HEK293T (cell line): Measurements from ENCODE around the gene PTPRE.

Experiments
- ARNT ChIP-seq: fragments of 450-650 bp; IDR thresholded peaks from 2 replicates; pipeline ENCODE4 v1.6.1; 2017; ENCODE audit warnings: mild to moderate bottlenecking
- BHLHE40 ChIP-seq: fragments of 450-650 bp; IDR thresholded peaks from 2 replicates; pipeline ENCODE4 v1.6.1; 2016; ENCODE audit warnings: mild to moderate bottlenecking, moderate library complexity, borderline replicate concordance
- CTBP1 ChIP-seq: fragments of 450-650 bp; IDR thresholded peaks from 2 replicates; pipeline ENCODE4 v1.6.1; 2016; ENCODE audit warnings: borderline replicate concordance
- ELF4 ChIP-seq: fragments of 450-650 bp; IDR thresholded peaks from 2 replicates; pipeline ENCODE4 v1.6.1; 2017; ENCODE audit warnings: antibody characterized with exemption
- FOXA1 ChIP-seq: fragments of 450-650 bp; IDR thresholded peaks from 2 replicates; pipeline ENCODE4 v1.6.1; 2016; ENCODE audit warnings: mild to moderate bottlenecking
- FOXK2 ChIP-seq: fragments of 450-650 bp; IDR thresholded peaks from 2 replicates; pipeline ENCODE4 v1.6.1; 2016; ENCODE audit warnings: mild to moderate bottlenecking
- FOXM1 ChIP-seq: fragments of 450-650 bp; IDR thresholded peaks from 2 replicates; pipeline ENCODE4 v1.6.1; 2017; ENCODE audit warnings: mild to moderate bottlenecking, borderline replicate concordance
- HDGF ChIP-seq: fragments of 450-650 bp; IDR thresholded peaks from 2 replicates; pipeline ENCODE4 v1.6.1; 2017; ENCODE audit warnings: antibody characterized with exemption, borderline replicate concordance
- NFRKB ChIP-seq: fragments of 450-650 bp; IDR thresholded peaks from 2 replicates; pipeline ENCODE4 v1.6.1; 2016; ENCODE audit warnings: mild to moderate bottlenecking, moderate library complexity
- SP1 ChIP-seq: fragments of 450-650 bp; IDR thresholded peaks from 2 replicates; pipeline ENCODE4 v1.6.1; 2017
- SUZ12 ChIP-seq: fragments of 450-650 bp; IDR thresholded peaks from 2 replicates; pipeline ENCODE4 v1.6.1; 2016; ENCODE audit warnings: mild to moderate bottlenecking
- TF ChIP-seq, protein P1 (sequence below): fragments of 450-650 bp; IDR thresholded peaks from 2 replicates; pipeline ENCODE4 v1.6.1; 2016

DNA sequence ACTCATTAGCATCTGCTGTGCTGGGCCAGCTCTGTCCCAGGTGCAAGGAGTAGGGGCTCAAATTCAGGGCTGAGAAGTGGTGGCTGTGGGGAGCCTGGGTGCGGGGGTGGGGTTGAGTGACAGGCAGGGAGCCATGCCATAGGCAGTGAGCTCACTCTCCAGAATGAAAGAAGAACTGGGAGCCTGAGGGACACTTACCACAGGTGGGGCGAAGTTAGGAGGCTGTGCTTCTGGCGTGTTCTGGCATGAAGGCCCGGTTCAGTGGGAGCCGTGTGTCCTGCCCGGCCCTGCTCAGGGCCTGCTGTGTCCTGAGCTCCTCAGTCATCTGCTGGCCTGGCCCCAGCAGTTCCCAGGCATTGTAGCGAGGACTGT lies 156.8 kb downstream of the PTPRE start:
- TF ChIP-seq HDGF (no peak), FOXM1 (no peak), SUZ12 (no peak), SP1 (no peak), BHLHE40 (no peak), ELF4 (no peak), FOXA1 (no peak), FOXK2 (no peak), ARNT (no peak), NFRKB (no peak), CTBP1 (no peak)
- TF ChIP-seq, protein P1, sequence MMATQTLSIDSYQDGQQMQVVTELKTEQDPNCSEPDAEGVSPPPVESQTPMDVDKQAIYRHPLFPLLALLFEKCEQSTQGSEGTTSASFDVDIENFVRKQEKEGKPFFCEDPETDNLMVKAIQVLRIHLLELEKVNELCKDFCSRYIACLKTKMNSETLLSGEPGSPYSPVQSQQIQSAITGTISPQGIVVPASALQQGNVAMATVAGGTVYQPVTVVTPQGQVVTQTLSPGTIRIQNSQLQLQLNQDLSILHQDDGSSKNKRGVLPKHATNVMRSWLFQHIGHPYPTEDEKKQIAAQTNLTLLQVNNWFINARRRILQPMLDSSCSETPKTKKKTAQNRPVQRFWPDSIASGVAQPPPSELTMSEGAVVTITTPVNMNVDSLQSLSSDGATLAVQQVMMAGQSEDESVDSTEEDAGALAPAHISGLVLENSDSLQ: peak; percentile 58
